Inflammatory macrophage treated with lipopolysaccharide for 4 hours (primary cell): ENCODE data around the gene CGRRF1.

Experiments
- DNase-seq: peaks from one replicate; pipeline ENCODE4 v3.0.0-alpha.2; 2020

CGRRF1 gene, protein sequence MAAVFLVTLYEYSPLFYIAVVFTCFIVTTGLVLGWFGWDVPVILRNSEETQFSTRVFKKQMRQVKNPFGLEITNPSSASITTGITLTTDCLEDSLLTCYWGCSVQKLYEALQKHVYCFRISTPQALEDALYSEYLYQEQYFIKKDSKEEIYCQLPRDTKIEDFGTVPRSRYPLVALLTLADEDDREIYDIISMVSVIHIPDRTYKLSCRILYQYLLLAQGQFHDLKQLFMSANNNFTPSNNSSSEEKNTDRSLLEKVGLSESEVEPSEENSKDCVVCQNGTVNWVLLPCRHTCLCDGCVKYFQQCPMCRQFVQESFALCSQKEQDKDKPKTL

DNA sequence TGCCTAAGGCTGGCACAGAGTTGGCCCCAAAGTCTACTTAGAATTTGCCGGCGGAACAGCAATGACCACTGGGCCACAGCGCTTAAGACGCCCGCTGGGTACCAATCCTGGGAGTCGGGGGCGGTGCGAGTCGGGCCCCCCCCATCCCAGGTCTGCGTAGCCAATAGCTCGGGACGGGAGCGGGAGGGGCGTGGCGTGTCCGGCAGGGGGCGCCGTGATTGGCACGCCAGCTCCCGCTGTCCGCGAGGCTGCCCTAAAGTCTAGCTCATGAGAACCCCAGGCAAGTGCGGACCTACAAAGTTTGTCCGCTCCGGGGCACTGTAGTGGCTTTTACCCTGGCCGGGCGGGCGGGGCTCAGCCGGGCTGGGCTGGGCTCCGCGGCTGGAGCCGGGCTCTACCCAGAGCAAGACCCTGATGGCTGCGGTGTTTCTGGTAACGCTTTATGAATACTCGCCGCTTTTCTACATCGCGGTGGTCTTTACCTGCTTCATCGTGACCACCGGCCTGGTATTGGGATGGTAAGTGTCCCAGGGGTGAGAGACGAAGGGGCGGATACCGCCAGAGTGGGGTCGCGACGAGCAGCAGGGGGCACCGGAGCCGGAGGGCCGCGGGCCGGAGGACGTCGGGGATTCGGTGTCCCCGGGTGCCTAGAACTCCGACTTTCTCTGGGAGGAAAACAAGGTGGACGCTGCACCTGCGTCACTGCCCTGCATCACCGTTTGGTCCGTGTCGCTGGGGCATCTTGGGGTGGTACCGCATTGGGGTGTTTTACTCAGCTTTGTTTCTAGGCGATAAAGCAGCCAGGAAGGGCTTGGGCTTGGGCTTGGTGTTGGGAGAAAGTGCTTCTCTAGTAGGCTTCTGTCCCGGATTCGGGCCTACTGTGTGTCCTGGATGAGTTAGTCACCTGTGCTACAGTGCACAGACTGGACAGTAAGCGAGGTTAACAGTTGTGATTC, at the start of gene CGRRF1:
Gene CGRRF1, plus strand, starts transcription at position 361 of the 956 bp plus-strand sequence. Its CDS starts 54 bp downstream, at position 415.
- peak; percentile 99 for DNase-seq

DNA sequence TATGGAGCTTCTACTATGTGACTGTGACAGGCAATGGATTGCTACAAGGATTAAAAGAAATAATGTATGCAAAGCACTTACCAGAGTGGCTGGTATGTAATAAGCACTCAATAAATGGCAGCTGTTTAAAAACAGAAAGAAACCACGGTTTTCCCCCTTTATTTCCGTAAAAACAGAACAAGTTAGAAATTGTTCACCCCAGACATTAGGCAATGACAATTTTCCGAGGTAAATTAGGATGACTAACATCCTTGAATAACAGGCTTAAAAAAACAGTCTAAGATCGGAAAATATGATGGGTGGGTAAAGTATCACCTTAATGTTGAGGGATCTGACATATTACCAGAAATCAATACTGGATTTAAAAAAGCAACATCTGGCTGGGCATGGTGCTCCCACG, 47.7 kb upstream of the CGRRF1 start:
- DNase-seq: peak; percentile 65

DNA sequence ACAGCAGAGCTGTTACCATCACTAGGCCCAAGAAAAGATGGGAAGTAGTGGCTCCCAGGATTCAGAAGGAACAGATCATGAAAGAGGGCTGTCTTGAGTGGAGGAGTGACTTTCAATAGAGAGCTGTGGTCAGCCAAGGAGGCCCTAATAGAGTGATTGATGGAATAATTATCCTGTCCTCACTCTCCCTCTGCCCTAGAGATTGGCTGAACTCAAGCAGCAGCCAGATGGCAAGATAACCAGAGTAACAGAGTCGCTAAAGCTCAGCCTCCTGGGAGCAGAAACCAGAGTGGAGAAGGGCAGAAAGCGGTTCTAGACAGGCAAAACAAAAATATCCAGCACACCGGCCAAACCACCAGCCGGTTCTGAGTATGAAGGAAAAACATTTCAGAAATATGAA, 44.1 kb upstream of the CGRRF1 start:
- DNase-seq: no peak

DNA sequence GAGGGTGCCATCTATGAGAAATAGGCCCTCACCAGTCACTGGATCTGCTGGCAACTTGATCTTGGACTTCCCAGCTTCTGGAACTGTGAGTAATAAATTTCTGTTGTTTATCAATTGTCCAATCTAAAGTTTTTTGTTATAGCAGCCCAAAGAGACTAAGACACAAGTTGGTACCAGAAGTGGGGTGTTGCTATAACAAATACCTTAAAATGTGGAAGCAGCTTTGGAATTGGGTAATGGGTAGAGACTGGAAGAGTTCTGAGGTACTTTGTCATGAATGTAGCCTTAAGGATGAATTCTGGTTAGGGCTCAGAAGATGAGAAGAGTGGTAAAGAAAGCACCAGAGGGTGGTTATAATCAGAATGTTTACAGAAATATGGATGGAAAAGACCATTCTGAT, 42.4 kb upstream of the CGRRF1 start:
- no peak for DNase-seq

DNA sequence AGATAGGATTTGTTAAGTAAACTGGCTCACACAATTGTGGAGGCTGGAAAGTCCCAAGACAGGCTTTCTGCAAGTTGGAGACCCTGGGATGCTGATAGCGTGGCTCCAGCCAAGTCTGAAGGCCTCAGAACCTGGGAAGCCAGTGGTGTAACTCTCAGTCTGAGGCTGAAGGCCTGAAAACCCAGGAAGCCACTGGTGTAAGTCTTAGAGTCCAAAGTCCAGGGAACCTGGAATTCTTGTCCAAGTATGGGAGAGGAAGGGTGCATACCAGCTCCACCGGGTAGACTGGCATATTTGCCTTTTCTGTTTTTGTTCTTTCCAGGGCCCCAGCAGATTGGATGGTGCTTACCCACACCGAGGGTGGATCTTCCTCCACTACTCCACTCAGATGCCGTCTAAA, 39.0 kb upstream of the CGRRF1 start:
- DNase-seq: no peak

DNA sequence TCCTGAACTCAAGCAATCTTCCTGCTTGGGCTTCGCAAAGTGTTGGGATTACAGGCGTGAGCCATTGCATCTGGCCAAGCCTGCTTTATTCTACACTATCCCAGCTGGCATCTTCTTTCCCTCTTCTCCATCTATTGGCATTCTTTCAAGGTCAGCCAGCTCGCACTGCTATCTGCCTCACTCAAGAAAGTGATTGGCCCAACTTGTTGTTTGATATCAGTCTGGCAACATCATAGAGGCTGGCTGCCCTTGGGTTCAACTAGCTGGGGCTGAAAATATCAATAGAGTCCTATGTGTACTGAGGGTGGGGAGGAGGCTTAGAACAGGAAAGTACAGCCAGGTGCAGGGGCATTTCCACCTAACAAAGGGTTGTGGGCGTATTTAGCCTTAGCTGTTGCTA, 38.1 kb upstream of the CGRRF1 start:
- no peak for DNase-seq

DNA sequence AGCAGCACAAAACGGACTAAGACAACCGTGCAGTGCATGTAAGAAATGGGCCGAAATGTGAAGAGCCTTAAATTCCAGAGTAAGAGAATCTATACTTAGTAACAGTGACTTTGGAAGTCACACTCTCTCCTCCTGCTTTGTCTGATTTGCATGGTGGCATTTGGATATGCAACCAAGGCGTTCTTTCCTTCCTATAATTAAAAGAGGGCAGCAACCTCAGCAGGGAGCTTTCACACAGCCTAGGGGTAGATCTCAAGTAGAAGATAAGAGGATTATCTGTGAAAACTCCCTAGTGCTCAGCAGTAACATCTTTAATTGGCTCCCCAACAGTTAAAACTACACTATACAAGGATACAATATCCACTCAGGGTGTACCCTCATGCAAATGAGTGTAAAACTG, 37.4 kb upstream of the CGRRF1 start:
- DNase-seq: no peak

DNA sequence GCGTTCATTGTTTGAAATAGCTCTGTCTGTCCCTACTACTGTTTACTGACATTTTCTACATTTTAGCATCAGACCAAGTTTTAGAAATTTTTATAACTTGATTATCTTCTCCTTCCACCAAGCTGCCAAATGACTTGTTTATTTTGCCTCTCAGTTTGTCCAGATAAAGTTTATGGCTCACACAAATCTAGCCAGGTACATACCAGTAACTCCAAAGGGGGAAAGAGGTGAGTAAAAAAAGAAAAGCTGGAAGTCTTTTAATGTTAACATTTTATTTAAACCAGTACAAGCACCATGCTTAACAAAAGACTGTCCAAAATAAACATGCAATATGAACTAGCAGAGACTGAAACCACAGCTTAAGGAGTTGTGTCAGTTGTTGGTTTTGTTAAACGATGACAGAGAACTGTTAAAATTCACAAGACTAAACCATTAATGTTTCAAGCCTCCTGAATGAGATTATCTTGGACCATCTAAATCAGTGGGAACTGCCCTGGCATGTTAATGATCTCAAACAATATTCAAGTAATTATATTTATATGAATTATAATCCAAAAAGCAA, 35.4 kb upstream of the CGRRF1 start:
- DNase-seq: no peak

DNA sequence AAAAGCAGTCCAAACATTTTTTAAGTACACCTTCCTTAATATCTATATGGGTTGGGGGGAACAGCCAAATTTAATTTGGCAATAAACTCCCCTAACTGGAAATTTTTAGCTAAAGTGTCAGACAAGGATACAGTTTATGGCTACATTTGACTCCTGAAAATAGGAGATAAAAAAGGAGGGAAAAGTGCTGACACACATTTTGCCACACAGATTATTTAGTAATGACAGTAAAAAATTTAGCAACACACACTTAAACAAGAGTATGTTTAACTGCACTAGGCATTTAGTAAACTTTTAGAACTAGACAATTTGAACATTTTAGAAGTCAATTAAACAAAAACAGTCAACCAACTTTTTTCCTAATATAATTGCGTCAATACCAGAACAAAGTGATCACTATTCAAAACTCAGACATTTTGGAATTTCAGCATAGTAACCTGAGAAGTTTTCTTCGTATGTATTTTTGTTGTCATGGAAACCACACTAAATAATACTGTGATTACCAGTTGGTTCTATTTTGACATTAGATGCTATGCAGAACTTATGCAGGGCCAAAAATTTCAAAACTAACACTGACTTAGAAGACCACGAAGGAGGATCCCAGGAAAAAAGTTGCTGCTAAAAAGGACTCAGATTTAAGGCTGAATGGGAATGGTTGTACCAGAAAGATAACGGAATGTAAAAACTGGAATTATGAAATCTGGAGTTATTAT, 34.4 kb upstream of the CGRRF1 start:
- DNase-seq: no peak

DNA sequence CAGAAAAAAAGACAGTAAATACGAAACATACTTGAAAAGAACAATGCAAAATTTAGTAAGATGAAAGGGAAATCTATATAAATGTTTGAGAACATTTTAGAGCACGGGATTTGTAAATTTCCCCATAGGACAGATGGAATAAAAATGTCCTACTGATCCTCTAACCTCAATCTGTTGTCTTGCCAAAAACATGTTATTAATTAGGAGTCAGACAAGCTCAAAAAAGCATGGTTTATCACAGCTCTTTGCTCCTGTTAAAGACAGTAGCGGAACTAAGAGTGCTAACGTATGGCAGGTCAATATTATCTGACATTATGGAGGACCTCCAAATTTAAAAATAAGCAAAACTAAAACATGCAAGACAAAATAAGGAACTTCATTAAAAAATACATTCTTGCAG, 33.8 kb upstream of the CGRRF1 start:
- DNase-seq: no peak

DNA sequence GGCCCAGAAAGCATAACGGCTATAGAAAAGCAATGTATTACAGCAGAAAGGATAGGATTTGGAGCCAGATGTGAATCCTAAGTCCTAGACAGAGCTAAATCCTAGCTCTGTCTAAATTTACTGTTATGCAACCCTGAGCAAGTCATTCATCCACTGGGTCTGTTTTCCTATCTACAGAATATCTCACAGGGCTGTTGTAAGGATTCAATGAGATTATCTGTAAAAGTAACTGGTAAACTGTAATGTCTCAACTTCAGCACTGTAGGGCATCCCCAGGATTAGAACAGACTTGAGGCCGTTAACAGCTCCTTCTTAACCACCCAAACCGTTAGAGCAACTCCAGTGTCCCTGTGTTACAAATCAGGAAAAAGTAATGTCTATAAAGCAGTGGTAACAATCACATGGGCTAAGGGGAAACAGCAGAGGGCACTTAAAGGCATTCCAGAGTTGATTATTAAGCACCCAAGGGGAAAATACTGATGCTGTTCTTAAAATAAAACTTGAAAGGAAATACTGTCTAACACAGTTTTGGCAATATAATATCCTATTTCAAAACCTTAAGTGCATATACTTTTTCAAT, 31.0 kb upstream of the CGRRF1 start:
- no peak for DNase-seq

DNA sequence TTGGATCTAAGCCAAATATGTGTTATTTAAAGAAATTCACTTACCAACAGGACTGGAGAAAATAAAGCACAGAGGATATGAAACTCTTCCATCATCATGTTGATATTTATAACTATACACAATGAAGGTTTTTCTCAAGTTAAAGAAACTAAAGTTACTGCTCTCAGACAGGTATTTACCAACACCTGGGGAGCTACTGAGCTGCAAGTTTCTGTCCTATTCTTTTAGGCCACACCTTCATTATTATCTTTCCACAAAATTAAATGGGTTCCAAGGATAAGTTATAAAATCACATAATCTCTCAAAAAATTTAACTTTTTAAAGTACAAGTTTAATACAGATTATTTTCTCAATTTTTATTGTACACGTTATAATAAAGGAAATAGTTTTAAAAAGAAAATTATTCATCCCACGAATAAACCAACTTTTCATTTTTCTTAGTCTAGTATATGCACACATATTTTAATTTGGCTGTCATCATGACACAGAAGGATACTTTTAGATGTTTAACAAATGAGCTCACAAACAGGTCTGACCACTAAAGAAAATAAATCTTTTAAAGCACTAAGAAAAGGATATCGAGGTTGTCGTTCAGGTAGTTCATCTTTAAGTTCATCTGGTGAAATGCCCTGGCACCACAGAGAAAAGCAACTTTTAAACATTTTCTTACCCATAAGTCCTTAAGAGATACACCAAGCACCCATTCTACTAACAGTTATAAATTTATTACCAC, 28.7 kb upstream of the CGRRF1 start:
- no peak for DNase-seq

DNA sequence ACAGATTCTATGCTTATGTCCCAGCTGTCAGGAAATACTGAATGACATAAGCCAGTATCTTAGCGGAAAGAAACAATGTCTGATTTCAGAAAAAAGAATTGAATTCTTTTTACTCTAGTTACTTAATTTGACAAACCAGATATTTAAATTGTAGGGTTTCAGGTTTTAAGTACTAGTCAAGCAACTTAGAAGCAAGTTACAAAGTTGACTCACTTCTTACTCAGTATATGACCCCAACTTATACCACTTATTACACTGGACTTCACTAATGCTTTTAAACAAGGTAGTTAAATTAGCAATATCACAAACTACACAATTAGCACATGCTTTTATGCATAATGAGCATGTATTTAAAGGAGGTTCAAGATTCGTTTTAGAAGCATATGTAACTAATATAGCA, 28.0 kb upstream of the CGRRF1 start:
- no peak for DNase-seq

DNA sequence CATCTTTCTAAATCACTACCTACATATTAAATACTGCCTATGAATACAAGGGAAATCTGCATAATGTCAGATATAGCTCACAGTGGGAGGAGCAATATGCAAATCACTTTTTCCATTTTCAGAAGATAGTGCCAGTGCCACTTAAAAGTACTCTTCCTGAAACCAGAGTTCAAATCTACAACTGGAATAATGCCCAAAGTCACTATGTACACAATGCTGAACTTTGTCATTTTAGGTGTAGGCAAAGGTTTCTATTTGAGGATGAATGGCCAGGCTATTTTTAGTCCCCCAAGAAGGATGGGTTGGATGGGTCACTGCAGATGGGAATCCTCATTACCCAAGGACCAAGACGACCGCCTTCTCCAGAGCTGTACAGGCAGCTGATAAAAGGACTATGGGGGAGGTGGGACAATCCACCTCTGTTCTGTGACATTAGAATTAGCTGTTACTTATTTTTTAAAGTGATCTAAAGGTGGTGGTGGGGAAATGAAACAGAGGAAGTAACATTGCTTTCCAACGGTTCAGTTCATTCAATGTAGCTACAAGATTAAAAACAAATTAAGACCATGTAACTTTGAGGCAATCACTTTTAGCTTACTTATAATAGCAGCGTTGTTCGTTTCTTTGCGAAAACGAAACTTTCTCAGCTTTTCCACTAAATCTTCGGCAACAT, 26.5 kb upstream of the CGRRF1 start:
- DNase-seq: peak; percentile 44

DNA sequence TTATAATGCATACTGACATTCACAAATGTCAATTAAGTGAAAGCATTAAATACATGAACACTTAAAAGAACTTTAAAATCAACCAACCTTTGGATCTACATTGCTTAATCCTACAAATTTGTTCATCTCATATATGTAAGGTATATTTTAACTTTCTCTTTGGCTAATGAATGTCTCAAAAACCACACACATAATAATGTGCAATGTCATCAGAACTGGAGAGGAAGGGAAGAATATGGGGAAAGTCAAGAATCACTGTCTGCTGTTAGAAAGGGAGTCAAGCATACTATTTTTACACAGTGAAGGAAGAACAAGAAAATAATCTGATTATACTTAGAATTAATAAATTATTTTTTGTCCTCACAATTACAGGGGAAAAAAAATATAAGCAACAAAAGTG, 25.9 kb upstream of the CGRRF1 start:
- DNase-seq: peak; percentile 66

DNA sequence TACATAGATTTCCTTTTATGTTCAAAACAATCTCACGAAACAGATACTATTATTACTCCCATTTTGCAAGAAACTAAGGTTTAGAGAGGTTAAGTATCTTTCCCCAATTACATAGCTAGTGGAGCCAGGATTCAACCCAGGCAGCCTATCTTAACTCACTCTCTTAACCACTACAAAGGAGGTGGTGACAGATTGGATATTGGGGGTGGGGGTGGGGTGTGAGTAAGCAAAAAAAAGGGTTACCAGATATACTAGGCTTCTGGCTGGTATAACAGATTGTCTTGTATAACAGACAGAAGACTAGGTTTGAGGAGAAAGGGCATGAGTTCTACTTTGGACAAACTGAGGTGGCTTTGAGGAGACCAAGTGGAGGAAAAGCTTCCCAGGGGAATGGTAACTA, 23.0 kb upstream of the CGRRF1 start:
- DNase-seq: no peak

DNA sequence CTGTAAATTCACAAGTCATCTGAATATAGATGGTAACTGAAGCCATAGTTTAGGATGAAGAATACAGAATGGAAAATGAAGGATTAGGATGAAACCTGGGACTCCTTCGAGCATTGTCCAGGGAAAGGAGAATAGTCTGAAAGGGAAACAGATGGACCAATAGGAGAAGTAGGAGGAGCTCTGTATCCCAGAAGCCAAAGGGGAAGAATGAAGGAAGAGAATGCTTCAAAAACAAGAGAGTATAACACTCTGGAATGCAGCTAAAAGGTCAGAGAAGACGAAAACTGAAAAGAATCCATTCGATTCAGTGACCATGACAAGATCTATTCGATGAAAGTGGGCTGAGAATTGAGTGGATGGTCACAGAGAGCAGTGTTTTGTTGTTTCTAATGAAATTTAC, 21.9 kb upstream of the CGRRF1 start:
- DNase-seq: peak; percentile 36

DNA sequence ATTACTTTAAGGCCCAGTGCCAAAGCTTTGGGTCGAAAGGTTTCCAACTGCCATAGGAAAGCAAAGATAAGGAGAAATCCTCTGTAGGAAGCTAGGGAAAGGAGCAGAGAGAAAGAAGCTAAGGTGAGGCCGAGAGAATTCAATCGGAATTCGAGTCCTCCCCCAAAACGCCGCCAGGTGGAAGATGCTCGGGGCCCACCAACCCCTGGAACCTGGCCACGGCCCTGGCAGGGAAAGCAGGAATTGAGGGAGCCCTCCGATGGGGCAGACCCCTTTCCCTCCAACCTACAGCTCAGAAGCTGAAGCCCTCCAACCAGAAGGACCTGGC, 21.4 kb upstream of the CGRRF1 start:
- no peak for DNase-seq

DNA sequence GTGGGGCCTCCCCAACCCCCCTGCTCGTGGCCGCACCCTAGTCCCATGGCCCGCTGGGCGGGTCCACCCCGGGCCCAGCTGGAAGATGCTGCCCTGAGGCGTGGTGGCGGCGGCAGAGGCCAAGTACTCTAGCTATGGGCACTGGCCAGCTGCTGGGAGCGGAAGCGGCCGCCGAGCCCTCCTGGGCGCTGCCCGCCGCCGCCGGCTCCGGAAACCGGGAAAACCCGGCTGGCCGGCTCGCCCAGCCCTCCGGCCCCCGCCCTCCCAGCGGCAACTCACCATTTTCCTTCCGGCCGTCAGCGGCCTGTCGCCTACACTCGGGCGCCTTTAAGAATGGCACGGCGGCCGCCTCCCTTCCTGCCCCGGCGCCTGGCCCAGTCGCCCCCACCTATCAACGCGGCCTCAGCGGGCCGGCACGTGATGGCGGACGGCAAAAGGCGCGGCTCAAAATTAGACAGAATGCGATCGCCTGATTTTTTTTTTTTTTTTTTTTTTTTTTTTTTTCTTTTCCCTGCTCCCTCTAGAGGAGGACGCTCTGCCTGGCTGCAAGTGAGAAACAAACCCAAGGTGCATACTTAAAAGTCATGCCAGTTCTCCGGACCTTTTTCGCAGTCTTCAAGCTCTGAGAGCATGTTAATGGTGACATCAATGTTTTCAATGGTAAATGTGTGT, 20.9 kb upstream of the CGRRF1 start, which contains the start of gene GMFB:
Gene GMFB, minus strand, starts transcription at position 335 of the 672 bp plus-strand sequence. Its CDS starts 53 bp downstream, at position 282.
- peak; percentile 94 for DNase-seq

DNA sequence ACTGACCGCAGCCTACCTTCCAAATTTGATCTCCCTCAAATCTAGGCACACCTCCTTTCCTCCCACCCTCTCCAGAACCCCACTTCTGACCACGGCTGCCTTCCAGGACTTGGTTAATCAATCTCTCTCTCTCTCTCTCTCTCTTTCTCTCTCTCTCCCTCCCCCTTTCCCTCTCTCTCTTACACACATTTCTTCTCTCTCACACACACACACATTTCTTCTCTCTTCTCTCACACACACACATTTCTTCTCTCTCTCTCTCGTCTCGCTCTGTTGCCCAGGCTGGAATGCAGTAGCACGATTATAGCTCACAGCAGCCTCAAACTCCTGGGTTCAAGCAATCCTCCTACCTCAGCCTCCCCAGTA, 20.4 kb upstream of the CGRRF1 start:
- no peak for DNase-seq
